GM06990 (cell line): ENCODE results near the gene GNAS-AS1.

Source experiments
- DNase-seq: peaks from one replicate; pipeline ENCODE4 v3.0.0-alpha.2; 2011; ENCODE audit not compliant: insufficient read length; ENCODE audit errors: extremely low read depth
- H3K27me3 ChIP-seq: replicated peaks from 2 replicates; pipeline ENCODE4 v1.6.0; 2011; ENCODE audit warnings: low read length; ENCODE audit not compliant: control insufficient read depth, insufficient read depth
- H3K36me3 ChIP-seq: 2 replicates; pipeline ENCODE4 v1.5.1; 2011; ENCODE audit warnings: low read length; ENCODE audit not compliant: control insufficient read depth, insufficient read depth
- H3K4me3 ChIP-seq: replicated peaks from 2 replicates; pipeline ENCODE4 v1.5.1; 2011; ENCODE audit warnings: low read depth, mild to moderate bottlenecking, control low read depth, low read length
- CTCF ChIP-seq: IDR thresholded peaks from 2 replicates; pipeline ENCODE4 v1.5.1; 2011; ENCODE audit warnings: low read length, control low read depth, mild to moderate bottlenecking, inconsistent platforms; ENCODE audit not compliant: insufficient read depth, poor library complexity, severe bottlenecking

Gene GNAS-AS1

GRCh38 chr20:58891718-58892140, 41.0 kb upstream of the GNAS-AS1 start:
- Histone ChIP-seq H3K27me3 (no peaks in the 10 kb centered on the region), H3K36me3 (peaks cover 6% of the 10 kb centered on the region; the same call in 1 of the 2 replicates), H3K4me3 (peak overlapping the region; percentile 70)
- no peak for TF ChIP-seq CTCF
- DNase-seq, result no peak

DNA sequence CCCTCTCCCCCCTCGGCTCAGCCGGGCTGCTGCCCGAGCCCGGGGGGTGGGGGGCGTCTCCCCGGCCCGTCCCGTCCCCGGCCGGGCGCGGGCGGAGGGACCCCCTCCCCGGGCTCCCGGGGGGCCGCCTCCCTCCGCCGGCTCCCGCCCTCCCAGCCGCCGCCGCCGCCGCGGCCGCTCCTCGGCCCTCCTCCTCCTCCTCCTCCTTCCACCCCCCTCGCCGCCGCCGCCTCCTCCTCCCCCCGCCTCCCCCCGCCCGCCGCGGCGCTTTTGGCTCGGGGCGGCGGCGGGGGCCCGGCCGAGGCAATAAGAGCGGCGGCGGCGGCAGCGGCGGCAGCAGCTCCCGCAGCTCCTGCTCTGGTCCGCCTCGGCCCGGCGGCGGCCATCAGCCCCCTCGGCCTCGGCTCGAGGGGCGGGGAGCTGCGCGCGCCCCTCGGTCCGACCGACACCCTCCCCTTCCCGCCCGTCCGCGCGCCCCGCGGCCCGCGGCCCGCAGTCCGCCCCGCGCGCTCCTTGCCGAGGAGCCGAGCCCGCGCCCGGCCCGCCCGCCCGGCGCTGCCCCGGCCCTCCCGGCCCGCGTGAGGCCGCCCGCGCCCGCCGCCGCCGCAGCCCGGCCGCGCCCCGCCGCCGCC, 40.5 kb upstream of the GNAS-AS1 start:
- Histone ChIP-seq H3K27me3 (no peaks in the 10 kb centered on the region), H3K36me3 (peaks cover 4% of the 10 kb centered on the region; the same call in 1 of the 2 replicates), H3K4me3 (peak overlapping the region; percentile 70)
- no peak for TF ChIP-seq CTCF
- peak; percentile 82 for DNase-seq

DNA sequence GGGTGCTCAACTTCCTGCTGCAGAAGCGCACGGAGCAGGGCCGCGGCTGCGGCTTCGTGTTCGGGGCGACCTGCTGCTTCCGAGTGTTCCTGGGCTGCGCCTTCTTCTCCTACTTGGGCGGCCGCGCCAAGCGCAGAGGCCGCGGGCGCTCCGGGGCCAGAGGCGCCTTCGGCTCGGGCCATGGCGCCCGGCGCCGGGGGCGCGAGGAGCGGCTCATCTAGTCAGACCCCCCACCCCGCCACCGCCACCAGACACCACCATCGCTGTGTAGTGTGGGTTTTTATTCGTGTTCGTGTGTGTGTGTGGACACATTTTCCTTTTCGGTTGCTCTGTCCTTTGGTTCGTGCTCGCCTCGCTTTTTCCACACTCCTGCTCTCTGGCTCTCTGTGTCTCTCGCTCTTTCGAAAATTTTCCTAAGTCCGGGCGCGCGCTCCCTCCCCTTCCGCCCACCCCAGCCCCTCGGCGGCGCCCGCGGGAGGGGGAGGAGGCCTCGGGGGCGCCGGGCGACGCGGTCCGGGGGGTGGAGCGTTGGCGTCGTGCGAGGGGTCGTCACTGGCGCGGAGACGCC, 39.9 kb upstream of the GNAS-AS1 start:
- Histone ChIP-seq H3K27me3 (no peaks in the 10 kb centered on the region), H3K36me3 (no peaks in the 10 kb centered on the region), H3K4me3 (peak overlapping the region; percentile 62)
- no peak for TF ChIP-seq CTCF
- peak; percentile 83 for DNase-seq

- Histone ChIP-seq H3K36me3 (no peaks in the 10 kb centered on the region), H3K4me3 (peak overlapping the region; percentile 62), H3K27me3 (no peaks in the 10 kb centered on the region)
- no peak for TF ChIP-seq CTCF
- peak; percentile 41 for DNase-seq
Measured at GRCh38 chr20:58889798-58890517, 39.3 kb upstream of the GNAS-AS1 start.

DNA sequence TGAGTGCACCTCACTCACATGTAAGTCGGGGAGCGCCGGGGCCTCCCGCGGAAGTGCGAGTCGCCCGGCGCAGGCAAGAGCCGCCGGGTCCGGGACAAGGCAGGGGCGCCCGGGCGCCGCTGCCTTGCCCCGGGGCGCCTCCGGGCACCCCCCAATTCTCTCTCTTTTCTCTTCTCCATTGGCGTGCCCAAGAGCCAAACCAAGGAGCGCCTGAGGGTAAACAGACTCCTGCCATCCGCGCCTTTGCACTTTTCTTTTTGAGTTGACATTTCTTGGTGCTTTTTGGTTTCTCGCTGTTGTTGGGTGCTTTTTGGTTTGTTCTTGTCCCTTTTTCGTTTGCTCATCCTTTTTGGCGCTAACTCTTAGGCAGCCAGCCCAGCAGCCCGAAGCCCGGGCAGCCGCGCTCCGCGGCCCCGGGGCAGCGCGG, 38.6 kb upstream of the GNAS-AS1 start:
- TF ChIP-seq CTCF, result no peak
- no peaks in the 10 kb centered on the region for H3K27me3 ChIP-seq
- DNase-seq, result no peak

More for the DNA sequence above, 38.6 kb upstream of the GNAS-AS1 start:
- peak overlapping the region; percentile 62 for H3K4me3 ChIP-seq
- H3K36me3 ChIP-seq, result no peaks in the 10 kb centered on the region
